HG02981 (cell line): ENCODE data around the gene MOAP1.
"Not testable (repeated sequence)": the region's sequence is repeated elsewhere in the genome, so short reads cannot be mapped to it uniquely, and the experiment has no call there.

ENCODE experiments used
- ATAC-seq: cut with Tn5 transposase; IDR thresholded peaks from one replicate; pipeline ENCODE4 v1.9.1; 2021; ENCODE audit warnings: mild to moderate bottlenecking, moderate library complexity; ENCODE audit not compliant: unreplicated experiment

The MOAP1 gene

DNA sequence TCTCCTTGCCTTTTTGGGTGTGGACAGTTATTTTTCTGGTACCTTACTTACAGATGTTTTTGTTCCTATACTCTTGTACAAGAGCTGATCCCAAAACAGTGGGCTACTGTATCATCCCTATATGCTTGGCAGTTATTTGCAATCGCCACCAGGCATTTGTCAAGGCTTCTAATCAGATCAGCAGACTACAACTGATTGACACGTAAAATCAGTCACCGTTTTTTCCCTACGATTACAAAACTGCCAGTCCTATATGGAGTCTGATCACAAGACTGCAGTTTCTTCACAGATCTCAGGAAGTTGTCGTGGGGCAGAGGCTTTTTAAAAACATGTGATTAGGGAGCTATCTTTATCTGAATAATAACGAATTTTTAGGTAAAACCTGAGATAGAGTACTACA, 1.8 kb upstream of the MOAP1 start:
- no peak for ATAC-seq

DNA sequence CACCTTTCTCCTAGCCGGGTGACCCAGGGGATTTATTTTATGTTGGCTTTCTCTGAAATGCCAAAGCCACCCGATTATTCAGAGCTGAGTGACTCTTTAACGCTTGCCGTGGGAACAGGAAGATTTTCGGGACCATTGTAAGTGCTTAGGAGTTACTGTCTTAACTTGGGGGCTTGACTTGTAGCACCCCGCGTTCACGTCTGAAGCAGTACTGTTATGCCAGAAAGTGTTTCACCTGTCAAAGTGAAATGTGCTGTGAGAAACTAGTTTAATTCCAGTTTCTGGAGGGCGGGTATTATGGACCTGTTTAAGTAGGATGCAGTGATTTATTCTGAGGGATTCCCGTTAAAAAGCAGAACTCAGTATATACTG, 638 bp upstream of the MOAP1 start:
- no peak for ATAC-seq

DNA sequence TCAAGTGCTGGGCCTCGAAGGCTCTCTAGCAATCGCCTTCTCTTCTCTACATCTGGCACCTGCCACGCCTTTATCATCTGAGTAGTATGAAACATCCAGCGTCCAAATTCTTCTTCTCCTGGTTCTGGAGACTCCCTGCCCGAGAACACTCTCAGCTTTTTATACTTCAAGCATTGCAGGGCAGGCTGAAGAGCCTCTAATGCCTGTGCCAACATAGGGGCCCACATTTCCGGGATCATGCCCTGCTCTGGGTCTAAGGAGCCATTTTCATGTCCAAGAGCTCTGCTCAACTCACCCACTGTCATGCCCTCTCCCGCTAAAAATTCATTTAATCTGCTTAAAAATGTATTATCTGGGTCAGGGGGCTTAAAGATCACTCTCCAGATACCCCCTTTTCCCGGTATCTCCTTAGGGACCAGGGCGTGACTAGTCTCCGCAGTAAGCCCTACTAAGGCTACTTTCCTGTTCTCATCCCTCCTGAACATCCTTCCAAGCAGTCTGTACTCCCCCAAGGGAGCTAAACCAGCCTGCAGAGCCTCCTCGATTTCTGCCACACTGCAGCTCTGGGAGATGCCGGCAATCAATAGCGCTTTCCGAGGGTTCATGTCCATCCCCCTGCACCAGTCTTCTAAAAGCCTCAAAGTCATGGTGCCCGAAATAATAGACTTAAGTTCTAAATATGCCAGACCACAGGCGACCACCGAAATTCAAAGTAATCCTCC, 940 bp downstream of the MOAP1 start:
- ATAC-seq, result no peak

DNA sequence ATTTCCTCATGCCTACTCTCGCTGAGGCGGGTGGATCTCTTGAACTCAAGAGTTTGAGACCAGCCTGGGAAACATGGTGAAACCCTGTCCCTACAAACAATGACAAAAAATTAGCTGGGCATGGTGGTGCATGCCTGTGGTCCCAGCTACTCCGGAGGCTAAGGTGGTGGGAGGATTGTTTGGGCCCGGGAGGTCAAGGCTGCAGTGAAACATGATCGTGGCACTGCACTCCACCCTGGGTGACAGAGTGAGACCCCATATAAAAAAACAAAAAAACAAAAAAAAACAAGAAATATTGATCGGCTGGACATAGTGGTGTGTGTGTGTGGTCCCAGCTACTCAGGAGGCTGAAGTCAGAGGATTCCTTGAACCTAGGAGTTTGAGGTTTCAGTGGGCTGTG, 9.2 kb downstream of the MOAP1 start:
- no peak for ATAC-seq

DNA sequence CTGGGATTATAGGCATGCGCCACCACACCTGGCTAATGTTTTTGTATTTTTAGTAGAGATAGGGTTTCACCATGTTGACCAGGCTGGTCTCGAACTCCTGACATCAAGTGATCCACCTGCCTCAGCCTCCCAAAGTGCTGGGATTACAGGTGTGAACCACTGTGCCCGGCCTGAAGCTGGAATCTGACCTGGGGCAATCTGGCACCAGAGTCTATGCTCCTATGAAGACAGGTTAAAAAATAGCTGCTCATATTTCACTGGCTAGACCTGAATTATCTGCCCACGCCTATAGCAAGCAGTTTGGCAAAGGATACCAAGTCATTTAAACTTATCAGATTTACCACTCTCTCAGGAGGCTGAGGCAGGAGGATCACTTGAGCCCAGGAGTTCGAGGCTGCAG, 10.0 kb downstream of the MOAP1 start:
- not testable (repeated sequence) for ATAC-seq

DNA sequence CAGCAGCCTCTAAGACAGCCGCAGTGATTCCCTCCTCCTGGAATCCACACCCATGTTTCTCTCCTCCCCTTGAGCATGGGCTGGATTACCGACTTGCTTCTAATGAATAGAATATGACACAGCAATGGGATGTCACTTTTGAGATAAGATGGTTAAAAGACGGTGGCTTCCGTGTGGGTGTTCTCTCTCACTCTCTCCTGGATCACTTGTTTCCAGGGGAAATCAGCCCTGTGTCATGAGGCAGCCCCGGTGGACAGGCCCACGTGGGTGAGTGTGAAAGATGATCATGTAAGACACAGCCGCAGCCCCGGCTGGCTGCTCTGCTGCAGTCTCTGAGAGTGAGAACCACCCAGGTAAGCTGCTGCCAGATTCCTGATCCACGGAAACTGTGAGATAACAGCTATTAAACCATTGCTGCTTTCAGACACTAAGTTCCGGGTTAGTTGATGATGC, 10.7 kb downstream of the MOAP1 start:
- no peak for ATAC-seq

DNA sequence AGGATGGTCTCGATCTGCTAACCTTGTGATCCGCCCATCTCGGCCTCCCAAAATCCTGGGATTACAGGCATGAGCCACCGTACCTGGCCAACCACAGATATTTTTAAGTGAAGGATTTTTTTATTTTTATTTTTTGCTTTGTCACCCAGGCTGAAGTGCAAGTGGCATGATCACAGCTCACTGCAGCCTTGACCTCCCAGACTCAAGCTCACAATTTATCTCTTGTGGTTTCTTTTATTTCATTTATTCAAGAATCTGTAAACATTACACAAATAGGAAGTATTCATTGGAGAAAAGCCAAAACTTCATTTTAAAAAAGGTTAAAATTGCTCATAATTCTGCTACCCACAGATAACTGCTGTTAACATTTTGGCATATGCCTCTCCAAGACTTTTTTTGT, 13.3 kb downstream of the MOAP1 start:
- no peak for ATAC-seq

DNA sequence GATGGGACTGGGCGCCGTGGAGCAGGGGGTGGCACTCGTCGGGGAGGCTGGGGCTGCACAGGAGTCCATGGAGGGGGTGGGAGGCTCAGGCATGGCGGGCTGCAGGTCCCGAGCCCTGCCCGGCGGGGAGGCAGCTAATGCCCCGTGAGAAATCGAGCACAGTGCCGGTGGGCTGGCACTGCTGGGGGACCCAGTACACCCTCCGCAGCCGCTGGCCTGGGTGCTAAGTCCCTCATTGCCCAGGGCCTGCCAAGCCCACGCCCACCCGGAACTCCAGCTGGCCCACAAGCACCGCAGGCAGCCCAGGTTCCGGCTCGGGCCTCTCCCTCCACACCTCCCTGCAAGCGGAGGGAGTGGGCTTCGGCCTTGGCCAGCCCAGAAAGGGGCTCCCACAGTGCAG, 14.6 kb downstream of the MOAP1 start:
- ATAC-seq, result not testable (repeated sequence)

DNA sequence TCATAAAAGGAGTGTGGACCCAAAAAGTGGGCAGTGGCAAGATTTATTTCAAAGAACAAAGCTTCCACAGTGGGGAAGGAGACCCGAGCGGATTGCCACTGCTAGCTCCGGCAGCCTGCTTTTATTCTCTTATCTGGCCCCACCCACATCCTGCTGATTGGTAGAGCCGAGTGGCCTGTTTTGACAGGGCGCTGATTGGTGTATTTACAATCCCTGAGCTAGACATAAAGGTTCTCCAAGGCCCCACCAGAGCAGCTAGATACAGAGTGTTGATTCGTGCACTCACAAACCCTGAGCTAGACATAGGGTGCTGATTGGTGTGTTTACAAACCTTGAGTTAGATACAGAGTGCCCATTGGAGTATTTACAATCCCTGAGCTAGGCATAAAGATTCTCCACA, 15.1 kb downstream of the MOAP1 start:
- ATAC-seq, result not testable (repeated sequence)

DNA sequence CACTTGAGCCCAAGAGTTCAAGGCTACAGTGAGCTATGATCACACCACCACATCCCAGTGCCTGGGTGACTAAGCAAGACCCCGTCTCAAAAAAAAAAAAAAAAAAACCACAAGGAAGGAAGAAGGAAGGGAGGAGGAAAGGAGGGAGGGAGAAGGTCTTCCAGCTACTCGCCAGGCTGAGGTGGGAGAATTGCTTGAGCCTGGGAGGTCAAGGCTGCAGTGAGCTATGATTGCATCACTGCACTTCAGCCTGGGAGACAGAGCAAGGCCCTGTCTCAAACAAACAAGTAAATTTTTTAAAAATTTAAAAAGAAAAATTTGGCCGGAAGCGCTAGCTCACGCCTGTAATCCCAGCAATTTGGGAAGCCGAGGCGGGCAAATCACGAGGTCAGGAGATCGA, 16.1 kb downstream of the MOAP1 start:
- ATAC-seq, result not testable (repeated sequence)

DNA sequence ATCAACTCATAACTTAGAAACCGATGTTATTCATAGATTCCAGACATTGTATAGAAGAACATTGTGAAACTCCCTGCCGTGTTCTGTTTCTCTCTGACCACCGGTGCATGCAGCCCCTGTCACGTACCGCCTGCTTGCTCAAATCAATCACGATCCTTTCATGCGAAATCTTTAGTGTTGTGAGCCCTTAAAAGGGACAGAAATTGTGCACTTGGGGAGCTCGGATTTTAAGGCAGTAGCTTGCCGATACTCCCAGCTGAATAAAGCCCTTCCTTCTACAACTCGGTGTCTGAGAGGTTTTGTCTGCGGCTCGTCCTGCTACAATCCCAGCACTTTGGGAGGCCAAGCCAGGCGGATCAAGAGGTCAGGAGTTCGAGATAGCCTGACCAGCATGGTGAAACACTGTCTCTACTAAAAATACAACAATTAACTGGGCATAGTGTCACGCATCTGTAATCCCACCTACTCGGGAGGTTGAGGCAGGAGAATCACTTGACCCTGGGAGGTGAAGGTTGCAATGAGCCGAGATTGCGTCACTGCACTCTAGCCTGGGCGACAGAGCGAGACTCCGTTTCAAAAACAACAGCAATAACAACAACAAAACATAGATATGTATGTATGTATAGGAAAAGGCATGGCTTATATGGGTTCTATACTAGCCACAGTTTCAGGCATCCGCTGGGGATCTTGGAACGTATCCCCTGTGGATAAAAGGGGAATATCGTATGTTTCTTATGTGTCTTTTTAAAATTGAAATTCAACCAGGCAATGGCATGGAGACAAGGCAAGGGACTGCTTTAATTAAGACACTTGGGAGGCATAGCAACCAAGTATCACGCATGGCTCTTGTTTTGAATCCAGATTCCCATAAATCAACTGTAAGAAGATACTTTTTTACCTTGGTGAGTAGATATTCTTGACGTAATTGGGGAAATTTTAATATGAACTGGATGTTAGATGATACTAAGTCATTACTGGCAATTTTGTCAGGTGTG, 19.1 kb downstream of the MOAP1 start:
- ATAC-seq, result not testable (repeated sequence)

DNA sequence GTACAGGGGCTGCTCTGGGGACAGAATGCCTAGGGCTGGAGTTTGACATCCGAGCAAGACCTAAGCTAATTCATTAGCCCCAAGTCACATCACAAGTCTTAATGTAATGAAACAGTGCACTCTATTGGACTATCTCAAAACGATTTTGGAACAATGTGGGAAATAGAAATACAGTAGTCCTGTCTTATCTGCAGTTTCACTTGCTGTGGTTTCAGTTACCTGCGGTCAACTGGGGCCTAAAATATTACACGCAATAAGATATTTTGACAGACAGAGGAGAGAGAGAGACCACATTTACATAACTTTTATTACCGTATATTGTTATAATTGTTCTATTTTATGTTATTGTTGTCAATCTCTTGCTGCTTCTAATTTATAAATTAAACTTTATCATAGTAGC, 21.1 kb downstream of the MOAP1 start:
- ATAC-seq, result no peak

DNA sequence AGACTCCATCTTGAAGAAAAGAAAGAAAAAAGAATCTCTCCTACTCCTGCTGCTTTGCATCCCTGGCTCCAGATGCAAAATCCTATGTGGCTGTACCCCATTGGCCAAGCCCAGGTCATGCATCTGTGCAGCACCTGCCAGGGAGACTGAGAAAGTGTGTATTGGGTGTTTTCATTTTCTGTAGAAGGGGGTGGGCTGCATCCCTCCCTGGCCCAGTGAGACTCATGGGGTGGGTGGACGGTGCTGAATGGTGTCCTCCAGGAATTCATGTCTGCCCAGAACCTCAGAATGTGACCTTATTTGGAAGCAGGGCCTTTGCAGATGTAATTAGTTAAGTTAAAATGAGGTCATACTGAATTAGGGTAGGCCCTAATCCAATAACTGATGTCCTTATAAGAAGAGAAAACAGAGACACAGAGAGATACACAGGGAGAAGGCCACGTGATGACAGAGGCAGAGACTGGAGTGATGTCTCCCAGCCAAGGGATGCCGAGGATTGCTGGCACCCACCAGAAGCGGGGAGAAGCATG, 23.2 kb downstream of the MOAP1 start:
- no peak for ATAC-seq

DNA sequence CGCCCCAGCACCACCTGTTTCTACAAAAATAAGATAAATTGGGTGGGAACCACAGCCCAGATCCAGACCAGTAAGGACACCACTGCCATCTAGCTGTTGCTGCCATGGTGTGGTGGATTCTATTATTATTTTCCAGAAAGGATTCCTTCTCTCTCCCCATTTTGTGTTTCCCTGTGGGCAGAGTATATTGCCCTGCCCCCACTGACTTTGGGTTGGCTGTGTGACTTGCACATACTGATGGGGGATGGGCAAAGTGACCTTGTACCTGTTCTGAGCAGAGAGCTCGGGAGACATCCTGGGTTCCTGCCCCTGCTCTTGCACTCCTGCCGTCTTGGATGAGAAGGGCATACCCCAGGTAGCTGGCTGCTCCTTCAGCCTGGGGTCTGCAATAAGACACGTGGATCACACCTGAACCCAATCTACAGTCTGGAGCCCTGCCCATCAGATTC, 24.3 kb downstream of the MOAP1 start:
- no peak for ATAC-seq

DNA sequence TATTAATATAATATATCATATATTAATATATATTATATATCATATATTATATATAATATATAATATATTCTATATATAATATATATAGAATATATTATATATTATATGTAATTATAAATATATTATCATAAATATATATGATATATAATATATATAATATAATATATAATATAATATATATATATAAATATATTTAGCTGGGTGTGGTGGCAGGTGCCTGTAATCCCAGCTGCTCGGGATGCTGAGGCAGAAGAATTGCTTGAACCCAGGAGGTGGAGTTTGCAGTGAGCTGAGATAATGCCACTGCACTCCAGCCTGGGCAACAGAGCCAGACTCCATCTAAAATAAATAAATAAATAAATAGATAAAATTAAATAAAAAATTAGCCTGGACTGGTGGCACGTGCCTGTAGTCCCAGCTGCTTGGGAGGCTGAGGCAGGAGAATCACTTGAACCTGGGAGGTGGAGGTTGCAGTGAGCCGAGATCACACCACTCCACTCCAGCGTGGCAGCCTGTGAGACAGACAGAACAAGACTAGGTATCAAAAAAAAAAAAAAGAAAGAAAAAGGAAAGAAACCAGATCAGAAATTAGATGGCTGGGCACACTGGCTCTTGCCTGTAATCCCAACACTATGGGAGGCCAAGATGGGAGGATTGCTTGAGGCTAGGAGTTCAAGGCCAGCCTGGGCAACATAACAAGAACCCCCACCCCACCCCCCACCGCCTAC, 24.9 kb downstream of the MOAP1 start:
- ATAC-seq, result not testable (repeated sequence)

DNA sequence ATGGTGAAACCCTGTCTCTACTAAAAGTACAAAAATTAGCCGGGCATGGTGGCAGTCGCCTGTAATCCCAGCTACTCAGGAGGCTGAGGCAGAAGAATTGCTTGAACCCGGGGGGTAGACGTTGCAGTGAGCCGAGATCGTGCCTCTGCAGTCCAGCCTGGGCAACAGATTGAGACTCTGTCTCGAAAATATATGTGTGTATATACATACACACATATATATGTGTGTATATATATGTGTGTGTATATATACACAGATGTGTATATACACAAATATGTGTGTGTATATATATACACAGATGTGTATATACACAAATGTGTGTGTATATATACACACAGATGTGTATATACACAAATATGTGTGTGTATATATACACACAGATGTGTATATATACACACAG, 26.3 kb downstream of the MOAP1 start:
- not testable (repeated sequence) for ATAC-seq

DNA sequence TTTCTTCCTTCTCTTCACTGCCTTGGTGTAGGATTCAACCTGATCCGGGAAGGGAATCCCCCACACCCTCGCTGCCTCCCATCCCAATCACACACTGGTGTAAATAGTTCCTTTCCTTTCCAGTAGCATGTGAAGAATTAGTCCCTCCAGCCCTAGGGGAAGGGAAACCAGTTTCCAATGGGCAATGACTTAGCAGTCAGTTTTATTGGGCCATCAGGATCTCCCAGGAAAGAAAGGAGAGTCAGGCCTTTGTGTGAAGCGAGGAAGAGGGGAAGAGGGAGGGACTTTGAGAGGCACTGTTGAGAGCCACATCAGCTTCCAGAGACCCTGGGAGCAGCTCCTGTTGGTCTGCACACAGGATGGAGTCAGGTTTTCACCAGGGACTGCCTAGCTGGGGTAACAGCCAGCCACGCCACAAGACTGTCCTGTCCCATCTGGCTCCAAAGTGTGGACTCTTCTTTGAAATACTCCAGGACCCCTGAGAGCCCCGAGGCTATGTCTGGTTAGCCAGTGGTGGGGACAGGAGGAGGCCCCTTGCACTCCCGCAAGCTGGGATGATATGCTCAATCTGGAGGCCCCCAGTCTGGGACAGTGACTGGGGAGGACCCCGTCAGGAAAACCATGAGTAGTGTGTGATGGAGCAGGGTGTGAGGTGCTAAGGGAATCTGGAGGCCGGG, 27.9 kb downstream of the MOAP1 start:
- ATAC-seq, result no peak

DNA sequence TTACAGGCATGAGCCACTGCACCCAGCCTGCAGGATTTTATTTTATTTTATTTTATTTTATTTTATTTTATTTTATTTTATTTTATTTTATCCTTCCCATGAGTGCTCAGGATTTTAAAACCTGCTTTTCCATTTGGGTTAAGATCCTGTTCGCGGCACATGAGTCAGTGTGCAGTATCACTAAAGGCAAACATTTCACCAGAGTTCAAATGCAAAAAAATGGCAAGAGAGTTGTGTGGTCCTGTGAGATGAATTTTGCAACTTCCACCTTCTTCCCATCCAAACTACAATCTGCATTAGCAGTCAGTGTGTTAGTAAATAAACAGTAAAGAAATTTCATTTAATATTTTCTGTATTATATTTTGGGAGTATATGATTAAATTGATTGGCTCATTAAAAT, 29.0 kb downstream of the MOAP1 start:
- ATAC-seq, result no peak

DNA sequence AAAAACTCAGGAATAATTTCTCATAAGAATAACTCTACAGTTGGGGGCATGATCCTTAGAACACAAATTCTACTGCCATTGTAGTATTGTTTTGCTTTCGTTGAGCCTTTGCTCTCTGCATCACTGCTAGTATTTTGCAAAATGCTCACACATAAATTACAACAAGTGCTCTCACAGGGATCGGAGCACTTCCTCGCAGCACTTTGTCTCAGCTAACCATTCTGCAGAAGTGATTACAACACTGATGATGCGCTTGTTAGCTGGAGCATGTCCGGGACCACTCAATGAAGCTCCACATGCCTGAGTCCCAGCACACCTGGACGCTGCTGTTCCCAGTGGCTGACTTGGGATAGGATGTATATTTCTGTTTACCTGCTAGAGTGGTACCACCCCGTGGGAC, 31.6 kb downstream of the MOAP1 start:
- no peak for ATAC-seq
